Measurements from ENCODE around the gene C1QTNF8. TPM values are rescaled to one million over a fixed set of nuclear protein-coding genes. Genes with fewer than 3 reads are reported as not detected.

C1QTNF8 gene
- total RNA-seq, 1 donor from 2014 or later: not detected

DNA sequence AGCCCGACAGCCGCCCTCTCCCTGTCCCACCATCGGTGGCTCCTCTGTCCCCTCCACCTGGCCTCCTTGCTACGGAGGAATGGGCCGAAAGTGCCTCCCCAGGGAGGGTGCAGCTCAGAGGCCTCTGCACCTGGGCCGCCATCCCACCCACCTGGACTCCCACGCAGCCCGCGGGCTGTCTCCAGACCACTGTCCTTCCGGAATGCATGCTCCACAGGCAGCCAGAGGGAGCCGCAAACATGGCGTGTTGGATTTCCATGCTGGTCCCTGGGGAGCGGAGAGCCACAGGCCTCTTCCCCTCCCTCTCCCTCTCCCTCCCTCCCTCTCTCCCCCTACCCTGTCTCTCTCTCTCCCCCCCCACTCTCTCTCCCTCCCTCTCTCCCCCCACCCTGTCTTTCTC lies 20.5 kb downstream of the C1QTNF8 start:
- H3K4me1 Mint-ChIP-seq: no peaks in the 10 kb centered on the region
- DNase-seq: no peak
- no peak overlapping the region for H3K4me3 Mint-ChIP-seq
- TF ChIP-seq, protein P1, sequence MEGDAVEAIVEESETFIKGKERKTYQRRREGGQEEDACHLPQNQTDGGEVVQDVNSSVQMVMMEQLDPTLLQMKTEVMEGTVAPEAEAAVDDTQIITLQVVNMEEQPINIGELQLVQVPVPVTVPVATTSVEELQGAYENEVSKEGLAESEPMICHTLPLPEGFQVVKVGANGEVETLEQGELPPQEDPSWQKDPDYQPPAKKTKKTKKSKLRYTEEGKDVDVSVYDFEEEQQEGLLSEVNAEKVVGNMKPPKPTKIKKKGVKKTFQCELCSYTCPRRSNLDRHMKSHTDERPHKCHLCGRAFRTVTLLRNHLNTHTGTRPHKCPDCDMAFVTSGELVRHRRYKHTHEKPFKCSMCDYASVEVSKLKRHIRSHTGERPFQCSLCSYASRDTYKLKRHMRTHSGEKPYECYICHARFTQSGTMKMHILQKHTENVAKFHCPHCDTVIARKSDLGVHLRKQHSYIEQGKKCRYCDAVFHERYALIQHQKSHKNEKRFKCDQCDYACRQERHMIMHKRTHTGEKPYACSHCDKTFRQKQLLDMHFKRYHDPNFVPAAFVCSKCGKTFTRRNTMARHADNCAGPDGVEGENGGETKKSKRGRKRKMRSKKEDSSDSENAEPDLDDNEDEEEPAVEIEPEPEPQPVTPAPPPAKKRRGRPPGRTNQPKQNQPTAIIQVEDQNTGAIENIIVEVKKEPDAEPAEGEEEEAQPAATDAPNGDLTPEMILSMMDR (IDR thresholded peaks at IDR 0.05): no peak
- H3K36me3 Mint-ChIP-seq (ENCODE audit: low read depth): no peaks in the 10 kb centered on the region
- peaks cover 18% of the 10 kb centered on the region for H3K27me3 Mint-ChIP-seq
- CTCF ChIA-PET: no interaction called here
- POLR2A ChIA-PET: no interaction called here
- intact Hi-C loops (cut with micrococcal nuclease): no loop called here
- no peak for ATAC-seq (ENCODE audit: low read depth)
- H3K27ac Mint-ChIP-seq: no peak overlapping the region
- no peaks in the 10 kb centered on the region for H3K9me3 Mint-ChIP-seq

DNA sequence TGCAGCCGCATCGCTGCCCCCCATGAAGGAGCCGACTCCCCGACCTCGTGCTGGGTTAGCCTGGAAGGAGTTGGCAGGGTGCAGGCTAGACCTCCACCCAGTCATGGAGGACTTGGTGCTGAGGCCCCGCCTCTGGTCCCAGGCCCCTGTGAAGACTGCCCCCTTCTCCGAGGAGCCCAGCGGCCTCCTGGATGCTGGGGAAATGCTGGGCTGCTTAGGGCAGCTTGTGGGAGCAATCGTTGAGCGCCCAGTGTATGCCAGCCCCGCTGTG lies 21.7 kb downstream of the C1QTNF8 start:
- intact Hi-C loops (cut with micrococcal nuclease): no loop called here
- Mint-ChIP-seq H3K4me1 (no peaks in the 10 kb centered on the region), H3K36me3 (ENCODE audit: low read depth) (no peaks in the 10 kb centered on the region), H3K27me3 (peaks cover 18% of the 10 kb centered on the region), H3K4me3 (no peak overlapping the region), H3K9me3 (no peaks in the 10 kb centered on the region), H3K27ac (no peak overlapping the region)
- TF ChIP-seq, protein P1 (IDR thresholded peaks at IDR 0.05): no peak
- ChIA-PET CTCF (no interaction called here), POLR2A (no interaction called here)
- ATAC-seq (ENCODE audit: low read depth) (no peak), DNase-seq (no peak)

DNA sequence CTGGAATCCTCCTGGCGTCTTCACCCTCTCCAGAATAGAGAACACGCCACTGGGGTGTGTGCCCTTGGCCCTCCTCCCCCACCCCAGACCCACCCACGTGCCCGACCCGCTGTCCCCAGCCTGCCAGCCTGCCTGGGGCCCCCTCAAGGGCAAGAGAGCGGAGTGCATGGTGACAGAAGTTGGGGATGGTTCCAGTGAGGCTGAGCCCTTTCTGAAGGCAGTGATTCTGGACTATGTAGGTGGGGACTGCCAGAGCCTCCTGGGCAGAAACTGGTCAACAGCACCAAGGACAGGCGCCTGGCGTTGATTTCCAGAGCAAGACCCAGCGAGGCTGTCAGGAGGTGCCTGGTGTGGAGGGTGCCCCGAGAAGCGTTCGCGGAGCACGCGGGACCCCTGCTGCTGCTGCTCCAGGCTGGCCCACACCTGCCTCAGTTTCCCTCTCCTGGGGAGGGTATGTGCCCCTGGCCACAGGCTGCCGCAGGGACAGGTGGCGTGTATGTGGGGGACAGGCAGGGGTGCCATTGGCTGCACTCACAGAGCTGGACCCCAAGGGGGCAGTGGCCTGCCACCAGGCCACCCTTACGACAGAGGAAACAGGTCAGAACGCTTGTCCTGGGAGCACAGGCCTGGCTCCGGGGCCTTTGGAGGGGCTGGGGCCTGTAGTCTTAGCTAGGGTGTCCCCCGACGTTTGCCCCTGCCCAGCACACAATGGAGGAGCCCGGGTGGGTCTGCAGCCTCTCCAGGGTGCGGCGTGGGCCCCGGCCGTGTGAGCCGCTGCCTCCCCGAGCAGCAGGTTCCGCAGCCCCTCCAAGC lies 22.3 kb downstream of the C1QTNF8 start:
- no peak for ATAC-seq (ENCODE audit: low read depth)
- H3K4me1 Mint-ChIP-seq: no peaks in the 10 kb centered on the region
- no peaks in the 10 kb centered on the region for H3K36me3 Mint-ChIP-seq (ENCODE audit: low read depth)
- H3K27ac Mint-ChIP-seq: no peak overlapping the region
- H3K9me3 Mint-ChIP-seq: no peaks in the 10 kb centered on the region
- ChIA-PET CTCF (no interaction called here), POLR2A (no interaction called here)
- intact Hi-C loops (cut with micrococcal nuclease): no loop called here
- peaks cover 18% of the 10 kb centered on the region for H3K27me3 Mint-ChIP-seq
- H3K4me3 Mint-ChIP-seq: no peak overlapping the region
- TF ChIP-seq, protein P1 (IDR thresholded peaks at IDR 0.05): no peak
- no peak for DNase-seq

DNA sequence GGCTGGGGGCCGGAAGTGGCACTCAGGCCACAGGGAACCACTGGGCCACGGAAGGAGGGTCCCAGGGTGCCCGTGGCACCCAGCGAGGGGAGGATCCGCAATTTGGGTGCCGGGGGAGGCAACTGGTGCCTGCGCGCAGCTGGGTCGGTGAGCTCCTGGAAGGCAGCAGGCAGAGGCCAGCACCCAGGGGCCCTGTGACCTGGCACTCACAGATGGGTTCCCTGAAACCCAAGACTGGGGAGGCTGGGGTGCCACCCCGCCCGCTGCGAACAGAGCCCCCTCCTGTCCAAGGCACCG lies 22.8 kb downstream of the C1QTNF8 start:
- ATAC-seq (ENCODE audit: low read depth): no peak
- POLR2A ChIA-PET: no interaction called here
- intact Hi-C loops (cut with micrococcal nuclease): no loop called here
- peaks cover 18% of the 10 kb centered on the region for H3K27me3 Mint-ChIP-seq
- no peak for DNase-seq
- no peaks in the 10 kb centered on the region for H3K9me3 Mint-ChIP-seq
- CTCF ChIA-PET: no interaction called here
- no peaks in the 10 kb centered on the region for H3K4me1 Mint-ChIP-seq
- H3K36me3 Mint-ChIP-seq (ENCODE audit: low read depth): no peaks in the 10 kb centered on the region
- H3K4me3 Mint-ChIP-seq: no peak overlapping the region
- no peak overlapping the region for H3K27ac Mint-ChIP-seq
- TF ChIP-seq, protein P1 (IDR thresholded peaks at IDR 0.05): no peak

DNA sequence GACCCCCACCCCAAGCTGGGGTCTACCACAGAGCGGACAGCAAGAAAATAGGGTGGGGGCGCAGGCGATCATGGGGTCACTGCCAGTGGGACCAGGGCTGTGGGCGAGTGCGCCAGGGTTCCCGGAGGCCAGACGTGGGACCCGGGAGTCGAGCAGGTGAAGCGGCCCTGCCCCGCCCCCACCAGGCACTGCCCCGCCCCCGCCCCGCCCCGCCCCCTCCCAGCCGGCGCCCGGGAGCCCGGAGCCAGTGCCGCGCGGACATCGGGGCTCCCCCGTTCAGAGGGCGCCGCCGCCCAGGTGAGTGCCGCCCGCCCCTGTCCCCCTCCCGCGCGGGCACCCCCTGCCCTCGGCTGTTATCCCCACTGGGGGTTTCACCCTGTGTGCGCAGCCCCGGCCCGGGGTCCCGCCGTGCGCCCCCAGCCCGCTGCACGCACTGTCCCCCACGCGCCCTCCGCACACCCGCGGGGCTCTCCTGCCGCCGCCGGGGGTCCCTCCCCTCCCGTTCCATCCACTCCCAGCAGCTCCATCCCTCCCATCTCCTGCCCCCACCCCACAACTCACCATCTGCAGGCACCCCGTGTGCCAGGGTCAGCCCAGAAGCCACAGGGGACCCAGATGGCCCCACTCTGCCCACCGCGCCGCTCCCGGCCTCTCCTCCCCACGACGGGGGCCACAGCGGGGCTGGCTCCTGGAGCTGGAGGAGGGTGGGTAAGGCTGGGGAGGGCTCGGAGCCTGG lies 23.4 kb downstream of the C1QTNF8 start, which contains the start of gene SSTR5:
TSS of gene SSTR5 (plus strand) at position 222 of the 736 bp plus-strand sequence. CDS start 6,122 bp downstream, outside the sequence.
- no peak for ATAC-seq (ENCODE audit: low read depth)
- POLR2A ChIA-PET: no interaction called here
- H3K27ac Mint-ChIP-seq: no peak within 1 kb of the TSS
- H3K9me3 Mint-ChIP-seq: no peaks in the 10 kb centered on the region
- peaks cover 19% of the 10 kb centered on the region for H3K27me3 Mint-ChIP-seq
- CTCF ChIA-PET: no interaction called here
- no peak within 1 kb of the TSS for H3K4me3 Mint-ChIP-seq
- H3K36me3 Mint-ChIP-seq (ENCODE audit: low read depth): no peaks in the 10 kb centered on the region
- no peak for DNase-seq
- H3K4me1 Mint-ChIP-seq: no peaks in the 10 kb centered on the region
- TF ChIP-seq, protein P1 (IDR thresholded peaks at IDR 0.05): no peak
- intact Hi-C loops (cut with micrococcal nuclease): no loop called here

Data from activated B cell treated with CpG ODN at 0.5 μM for 24 hours (primary cell).